CD4-positive, alpha-beta T cell treated with Interleukin-10 for 1 hour (primary cell): Measurements from ENCODE around the gene TMEM41A.
"Not testable (repeated sequence)": the region's sequence is repeated elsewhere in the genome, so short reads cannot be mapped to it uniquely, and the experiment has no call there.

Source experiments
- DNase-seq: peaks from one replicate; pipeline ENCODE4 v3.0.0-alpha.2; 2020

The TMEM41A gene

GRCh38 chr3:185486394-185486793 lies 12.4 kb downstream of the TMEM41A start:
- DNase-seq = no peak

- no peak for DNase-seq
Measured at GRCh38 chr3:185484296-185484695, 14.5 kb downstream of the TMEM41A start.

GRCh38 chr3:185479373-185479945 lies 19.4 kb downstream of the TMEM41A start:
- no peak for DNase-seq

GRCh38 chr3:185477316-185477715 lies 21.5 kb downstream of the TMEM41A start:
- DNase-seq = no peak

- DNase-seq = not testable (repeated sequence)
Measured at GRCh38 chr3:185474922-185475321, 23.9 kb downstream of the TMEM41A start.

GRCh38 chr3:185473290-185473815 lies 25.5 kb downstream of the TMEM41A start:
- no peak for DNase-seq

- DNase-seq = no peak
Measured at GRCh38 chr3:185470323-185470722, 28.5 kb downstream of the TMEM41A start.

- DNase-seq = no peak
Measured at GRCh38 chr3:185469542-185469941, 29.3 kb downstream of the TMEM41A start.

- DNase-seq = not testable (repeated sequence)
Measured at GRCh38 chr3:185466123-185466522, 32.7 kb downstream of the TMEM41A start.

- DNase-seq = no peak
Measured at GRCh38 chr3:185465471-185465870, 33.4 kb downstream of the TMEM41A start.

GRCh38 chr3:185460719-185461350 lies 38.0 kb downstream of the TMEM41A start:
- DNase-seq = no peak

- no peak for DNase-seq
Measured at GRCh38 chr3:185460309-185460708, 38.5 kb downstream of the TMEM41A start.

GRCh38 chr3:185457376-185457775 lies 41.5 kb downstream of the TMEM41A start:
- DNase-seq = no peak

- DNase-seq = not testable (repeated sequence)
Measured at GRCh38 chr3:185451432-185451831, 47.4 kb downstream of the TMEM41A start.

GRCh38 chr3:185448107-185448506 lies 50.7 kb downstream of the TMEM41A start:
- no peak for DNase-seq

- no peak for DNase-seq
Measured at GRCh38 chr3:185444329-185444728, 54.5 kb downstream of the TMEM41A start.

- no peak for DNase-seq
Measured at GRCh38 chr3:185442031-185442430, 56.8 kb downstream of the TMEM41A start.

GRCh38 chr3:185439745-185440466 lies 58.9 kb downstream of the TMEM41A start:
- DNase-seq = no peak
